HG03558 (cell line): ENCODE results near the gene CA12.
"Not testable (repeated sequence)": the region's sequence is repeated elsewhere in the genome, so short reads cannot be mapped to it uniquely, and the experiment has no call there.

Experiments
- ATAC-seq: cut with Tn5 transposase; IDR thresholded peaks from one replicate; pipeline ENCODE4 v1.9.1; 2021; ENCODE audit warnings: moderate number of reproducible peaks; ENCODE audit not compliant: unreplicated experiment; ENCODE audit errors: extremely low read depth

The CA12 gene

DNA sequence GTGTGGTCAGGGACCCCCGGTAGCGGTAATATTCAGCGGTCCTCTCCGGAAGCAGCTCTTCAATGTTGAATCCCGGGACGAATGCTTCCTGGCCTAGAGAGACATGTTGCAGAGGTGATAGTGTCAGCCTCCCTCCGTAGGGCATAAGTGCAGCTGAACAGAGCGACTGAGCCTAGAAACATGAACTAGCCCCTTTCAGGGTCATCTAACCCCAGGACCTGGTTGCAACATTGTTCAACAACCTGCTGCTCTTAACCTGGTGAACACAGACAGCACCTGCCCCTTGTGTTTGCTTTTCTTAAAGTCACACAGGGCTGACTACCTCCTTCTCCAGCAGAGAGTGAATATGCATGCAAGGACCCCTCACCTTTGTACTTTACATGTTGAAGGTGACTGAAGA is 41.3 kb downstream of the CA12 start:
- ATAC-seq, result no peak

DNA sequence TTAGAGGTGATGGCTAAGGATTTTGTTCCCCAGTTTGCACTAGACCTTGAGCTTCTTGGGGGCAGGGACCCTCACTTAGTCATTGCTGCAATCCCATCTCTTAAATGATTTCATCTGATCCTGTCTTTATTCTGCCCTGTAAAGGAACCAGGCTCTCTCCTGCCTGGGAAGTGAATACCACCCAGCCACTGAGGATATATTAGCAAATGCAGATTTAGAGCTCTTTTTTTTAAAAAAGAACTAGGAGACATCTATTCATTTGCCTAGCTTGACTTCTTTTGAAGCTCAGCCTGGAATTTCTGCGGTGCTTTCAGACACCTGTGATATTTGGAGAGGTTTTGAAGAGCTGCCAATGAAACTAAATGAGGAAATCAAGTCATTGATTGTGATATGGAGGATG is 41.8 kb downstream of the CA12 start:
- no peak for ATAC-seq

DNA sequence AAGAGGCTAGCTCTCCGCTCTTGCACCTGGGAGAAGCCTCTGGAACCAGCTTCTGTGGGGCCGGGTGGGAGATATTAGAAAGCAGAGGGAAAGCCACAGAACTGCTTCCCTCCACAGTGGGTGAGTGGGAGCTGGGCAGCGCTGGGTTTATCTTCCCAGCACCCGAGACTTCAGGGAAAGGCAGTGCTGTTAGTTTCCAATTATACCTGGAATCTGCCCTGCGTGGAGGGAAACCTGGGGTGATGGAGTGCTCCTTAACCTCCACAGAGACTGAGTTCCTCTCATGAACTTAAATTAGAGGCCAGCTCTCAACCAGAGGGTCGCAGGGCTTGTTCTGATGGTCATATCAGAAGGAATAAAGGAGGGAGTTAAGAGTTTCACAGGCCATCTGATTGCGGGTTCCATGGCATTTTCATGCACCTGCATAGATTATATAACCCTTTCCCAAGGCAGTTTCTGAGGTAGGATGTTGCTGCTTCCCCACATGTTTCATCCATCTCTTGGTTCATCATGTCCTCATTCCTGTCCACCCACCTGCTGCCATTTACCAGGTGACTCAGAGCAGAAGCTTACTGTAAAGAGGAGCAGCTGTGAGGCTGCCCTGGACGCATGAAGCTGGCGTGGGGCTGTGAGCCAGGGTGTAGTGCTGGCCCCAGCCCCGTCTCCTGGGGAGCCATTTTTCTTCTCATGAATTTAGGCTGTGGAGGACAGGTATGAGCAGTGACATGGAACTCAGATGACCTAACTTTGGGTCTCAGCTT is 42.5 kb downstream of the CA12 start:
- no peak for ATAC-seq

DNA sequence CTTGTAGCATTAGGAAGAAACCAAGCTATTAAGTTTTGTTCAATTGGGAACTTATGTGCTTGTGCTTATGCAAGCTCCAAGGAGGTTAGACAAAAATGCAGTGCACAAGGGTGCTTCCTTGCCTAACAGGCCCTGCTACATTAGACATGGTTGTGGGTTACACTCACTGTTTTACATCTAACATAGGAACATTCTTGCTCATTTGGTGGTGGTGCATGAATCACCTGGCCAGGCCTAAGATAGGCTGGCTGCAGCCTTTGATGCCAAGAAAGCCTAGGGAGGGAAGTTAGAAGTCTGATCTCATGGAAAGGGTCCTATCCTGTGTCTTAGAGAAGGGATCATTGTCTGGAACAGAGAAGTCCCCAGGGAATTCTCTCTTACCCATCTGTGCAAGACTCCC is 43.5 kb downstream of the CA12 start:
- no peak for ATAC-seq

DNA sequence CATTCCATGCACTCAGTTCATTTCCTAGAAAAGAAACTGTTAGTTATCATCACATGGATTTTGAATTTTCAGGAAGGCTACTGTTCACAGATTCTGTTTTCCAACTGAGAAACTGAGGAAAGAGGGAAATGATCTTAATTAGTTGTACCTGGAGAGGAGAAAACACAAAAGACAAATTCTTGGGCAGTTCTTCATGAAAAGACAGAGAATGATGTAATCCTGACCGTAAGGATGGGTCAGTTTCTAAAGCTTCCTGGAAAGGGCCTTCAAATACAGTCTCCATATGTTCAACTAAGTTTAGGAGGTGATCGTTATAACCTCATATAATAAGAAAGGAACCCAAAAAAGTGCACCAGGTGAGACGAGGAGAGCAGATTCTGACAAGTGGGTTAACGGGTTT is 44.6 kb downstream of the CA12 start:
- ATAC-seq, result no peak

DNA sequence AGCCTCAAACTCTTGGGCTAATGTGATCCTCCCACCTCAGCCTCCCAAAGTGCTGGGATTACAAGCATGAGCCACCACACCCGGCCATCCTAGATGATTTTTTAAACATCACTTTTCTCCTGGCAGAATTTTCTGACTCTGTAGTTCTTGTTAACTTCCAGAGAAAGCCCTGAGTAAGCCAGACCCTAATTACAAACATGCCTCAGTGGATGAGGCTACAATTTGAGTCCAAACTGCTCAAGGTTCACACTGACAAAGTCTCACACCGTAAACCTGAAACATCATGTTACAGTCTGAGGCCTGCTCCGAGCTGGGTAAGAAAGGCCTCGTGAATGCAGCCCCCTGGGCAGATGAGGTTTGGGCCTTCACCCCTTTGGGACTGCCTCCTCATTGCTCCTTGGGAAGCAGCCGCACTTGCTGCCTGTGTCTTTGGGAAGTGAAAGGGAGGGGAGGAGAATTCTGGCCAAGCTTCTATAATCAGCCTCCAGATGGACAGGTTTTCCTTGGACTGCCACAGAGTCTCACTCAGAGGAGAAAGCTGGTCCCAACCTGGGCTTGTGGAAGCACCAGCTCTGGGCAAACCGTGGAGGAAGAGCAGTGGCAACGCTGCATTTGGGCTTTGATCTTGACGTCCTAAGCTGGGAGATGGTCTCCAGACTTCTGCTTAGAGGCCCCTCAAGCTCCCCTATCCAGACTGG is 46.0 kb downstream of the CA12 start:
- ATAC-seq, result no peak

DNA sequence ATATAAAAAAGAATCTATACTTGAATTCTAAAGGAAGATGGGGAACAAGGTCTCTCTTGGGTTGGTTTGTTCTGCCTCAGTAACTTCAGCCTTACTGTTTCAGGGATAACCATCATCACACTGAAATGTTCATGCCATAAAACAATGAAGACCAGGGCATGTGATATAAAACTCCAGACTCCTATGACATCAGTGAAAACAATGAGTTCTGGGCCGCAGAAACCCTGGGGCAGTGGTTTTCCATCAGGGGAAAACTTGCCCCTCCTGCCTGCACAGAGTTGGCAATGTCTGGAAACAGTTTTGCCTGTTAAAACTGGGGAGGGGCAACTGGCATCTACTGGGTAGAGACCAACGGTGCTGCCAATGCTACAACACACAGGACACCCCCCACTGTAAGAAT is 46.8 kb downstream of the CA12 start:
- ATAC-seq, result no peak

DNA sequence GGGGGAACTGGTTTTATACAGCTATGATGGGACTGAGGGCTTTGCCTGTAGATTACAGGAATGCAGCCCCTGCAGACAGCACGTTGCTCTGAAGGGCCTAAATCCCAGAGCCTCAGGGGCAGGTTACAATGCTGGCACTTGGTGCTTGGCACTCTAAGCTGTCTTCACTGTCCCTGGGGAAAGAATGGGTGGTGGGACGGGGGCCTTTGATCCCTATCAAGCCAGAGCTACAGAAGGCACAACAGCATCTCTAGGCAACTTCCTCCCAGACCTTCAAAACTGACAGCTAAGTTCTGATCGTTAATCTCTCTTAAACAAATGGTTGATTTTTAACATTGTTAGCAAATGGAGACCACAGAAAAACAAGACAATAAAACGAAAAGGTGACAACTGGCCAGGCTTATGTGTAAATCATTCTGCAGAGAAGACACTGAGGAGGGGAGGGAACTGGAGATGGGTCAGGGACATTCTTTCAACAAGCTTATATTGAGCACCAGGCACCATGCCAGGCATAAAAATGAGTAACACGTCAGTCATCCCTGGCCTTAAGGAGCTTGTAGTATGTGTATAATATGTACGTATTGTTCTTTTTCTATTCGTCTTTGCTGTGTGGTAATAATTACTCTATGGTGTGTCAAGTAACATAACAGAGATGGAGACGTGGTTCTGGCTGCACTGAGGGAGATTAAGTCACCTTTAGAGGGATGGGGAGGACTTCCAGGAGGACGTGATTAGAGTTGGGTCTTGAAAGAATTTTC is 49.1 kb downstream of the CA12 start:
- no peak for ATAC-seq

DNA sequence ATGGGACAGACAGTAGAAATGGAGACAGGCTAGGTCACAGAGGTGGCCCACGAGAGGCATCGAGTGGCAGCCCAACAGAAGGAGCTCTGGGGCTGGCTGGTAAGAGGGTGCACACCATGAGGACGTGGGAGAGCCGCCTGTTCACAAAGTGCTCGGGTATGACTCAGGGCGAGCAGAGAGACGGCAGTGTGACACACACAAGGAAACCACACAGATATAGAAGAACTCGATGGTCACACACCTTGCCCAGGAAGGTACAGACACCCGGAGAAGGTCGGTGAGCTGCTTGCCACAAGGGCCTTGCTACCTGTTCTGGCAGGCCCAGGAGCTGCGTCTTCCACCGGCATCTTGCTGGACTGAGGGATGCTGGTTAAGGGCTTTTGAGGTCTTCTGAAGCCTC is 50.2 kb downstream of the CA12 start:
- no peak for ATAC-seq

DNA sequence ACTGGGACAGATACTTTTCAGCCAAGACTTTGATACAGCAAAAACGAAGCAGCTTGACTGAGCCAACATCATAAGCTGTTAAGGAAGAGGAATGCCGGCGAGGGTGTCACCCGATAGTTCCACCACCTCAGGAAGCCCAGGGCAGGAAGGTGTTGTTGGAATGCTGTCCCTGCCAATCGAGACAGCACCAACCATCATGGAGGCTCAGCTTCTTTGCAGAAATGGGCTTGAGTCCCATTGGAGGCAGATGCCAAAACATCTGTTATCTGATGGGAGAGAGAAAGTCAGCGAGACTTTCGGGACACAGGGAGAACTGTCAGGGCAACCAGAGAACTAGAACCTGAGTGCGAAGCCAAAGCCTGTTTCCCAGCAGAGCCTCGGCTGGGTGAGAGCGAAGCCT is 50.7 kb downstream of the CA12 start:
- ATAC-seq, result no peak

DNA sequence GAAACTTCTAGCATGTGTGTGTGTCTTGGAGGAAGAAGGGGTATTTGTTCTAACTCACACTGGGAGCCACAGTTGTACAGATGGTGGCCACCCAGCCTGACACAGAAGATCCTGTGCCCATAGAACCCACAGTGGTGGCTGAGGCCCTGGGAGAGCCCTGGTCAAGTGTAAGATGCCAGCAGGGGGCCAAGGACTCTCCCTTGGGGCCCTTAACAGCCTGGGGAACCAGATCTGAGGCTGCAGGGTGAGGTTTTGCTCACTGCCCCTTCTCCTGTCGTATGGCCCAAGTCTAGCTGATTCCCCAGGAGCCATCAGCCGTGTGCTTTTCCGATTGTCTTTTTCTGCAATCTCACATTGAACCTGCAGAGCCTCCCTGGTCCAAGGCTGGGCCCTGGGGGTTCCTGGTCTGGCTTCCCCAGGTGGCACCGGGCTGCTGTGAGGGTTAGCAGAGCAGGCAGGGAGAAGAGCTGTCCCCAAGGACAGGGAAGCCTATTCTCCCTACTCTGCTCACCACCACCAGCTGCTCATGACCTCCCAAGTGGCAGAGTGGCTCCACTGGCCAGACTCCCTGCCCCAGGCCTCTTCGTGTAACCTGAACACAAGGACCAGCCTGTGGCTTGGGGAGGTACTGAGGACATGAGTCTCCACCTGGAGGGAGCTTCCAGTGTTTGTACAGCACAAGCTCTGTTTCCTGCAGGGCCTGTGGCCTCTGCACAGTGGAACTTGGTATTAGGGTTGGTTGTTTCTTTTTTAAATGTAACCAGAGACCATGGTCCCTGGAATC is 51.9 kb downstream of the CA12 start:
- ATAC-seq, result no peak

DNA sequence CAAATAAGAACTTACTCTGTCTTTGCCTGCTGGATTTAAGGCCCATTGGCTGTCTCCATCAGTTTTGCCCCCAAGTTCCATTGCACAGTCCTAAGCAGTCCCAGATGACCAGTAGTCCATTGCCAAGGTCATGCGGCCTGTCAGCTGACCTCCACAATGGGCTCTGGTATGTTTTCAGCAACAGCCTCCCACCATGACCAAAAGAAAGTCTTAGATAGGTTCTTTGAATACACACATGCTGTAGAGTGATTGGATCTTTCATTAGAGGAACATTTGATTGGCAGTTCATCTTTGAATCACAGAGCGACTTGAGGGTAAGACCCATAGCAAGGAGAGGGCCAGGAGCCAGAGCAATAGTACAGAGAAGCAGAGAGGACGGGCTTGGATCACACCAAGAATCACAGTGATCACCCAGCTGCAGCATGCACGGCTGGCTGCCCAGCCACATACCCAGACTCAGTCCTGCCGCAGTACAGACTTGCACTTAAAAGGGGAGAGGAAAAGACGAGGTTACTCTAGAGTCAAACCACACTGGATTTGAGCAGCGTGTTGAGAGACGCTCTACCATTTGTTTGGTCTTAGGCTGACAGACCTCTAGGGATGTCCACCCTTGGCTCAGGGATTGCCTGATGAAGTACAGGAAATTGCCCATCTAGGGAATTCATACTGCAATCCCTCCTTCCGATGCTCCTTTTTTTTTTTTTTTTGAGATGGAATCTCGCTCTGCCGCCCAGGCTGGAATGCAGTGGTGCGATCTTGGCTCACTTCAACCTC is 53.8 kb downstream of the CA12 start:
- ATAC-seq, result no peak

DNA sequence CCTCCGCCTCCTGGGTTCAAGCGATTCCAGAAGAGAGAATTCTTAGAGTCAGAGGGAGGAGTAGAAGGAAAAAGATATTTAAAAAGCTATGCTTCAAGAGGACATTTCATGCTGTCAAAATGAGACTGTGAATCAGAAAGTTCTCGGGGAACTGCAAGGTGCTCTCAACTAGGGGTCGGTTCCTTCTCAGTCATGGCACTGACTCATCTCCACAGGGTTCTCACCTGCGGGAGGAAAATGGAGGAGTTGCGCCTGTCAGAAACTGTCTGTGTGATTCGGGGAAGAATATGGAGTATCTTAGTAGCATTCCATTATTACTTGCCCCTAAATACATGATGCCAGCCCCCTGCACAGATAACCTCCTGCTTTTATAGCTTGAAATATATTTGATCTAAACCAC is 56.9 kb downstream of the CA12 start:
- no peak for ATAC-seq

DNA sequence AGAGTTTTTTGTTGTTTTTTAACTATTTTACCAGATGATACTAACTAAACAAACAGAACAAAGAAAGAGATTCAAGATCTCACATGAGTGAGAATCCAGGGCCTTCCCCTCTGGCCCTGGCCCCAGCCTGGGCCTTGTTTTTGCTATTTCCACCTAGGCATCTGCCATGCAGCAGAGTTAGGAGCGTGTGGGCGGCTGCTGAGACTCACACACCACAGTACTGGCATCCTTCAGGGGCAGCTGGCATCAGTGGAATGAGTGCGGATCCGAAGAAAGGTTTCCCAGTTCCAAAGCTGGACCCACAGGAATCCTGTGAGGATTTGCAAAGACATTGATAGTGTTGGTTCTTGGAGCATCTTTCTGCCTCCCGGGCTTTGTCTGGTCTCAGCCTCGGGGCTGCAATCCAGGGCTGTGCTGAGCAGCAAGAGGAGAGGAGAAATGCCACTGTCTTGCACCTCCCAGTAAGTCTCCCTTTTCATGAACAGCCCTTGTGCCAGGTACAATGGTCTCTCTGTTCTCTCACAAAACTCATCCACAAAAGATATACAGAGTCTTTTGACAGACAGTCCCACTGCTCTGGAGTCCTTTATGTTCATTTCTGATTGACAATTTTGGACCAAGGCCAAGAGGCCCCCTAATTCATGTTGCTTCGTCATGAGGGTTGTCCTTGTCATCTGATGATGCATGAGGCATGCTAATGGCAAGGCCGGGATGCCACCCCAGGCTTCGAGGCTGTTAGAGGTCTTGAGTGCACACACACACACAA is 57.7 kb downstream of the CA12 start:
- no peak for ATAC-seq

DNA sequence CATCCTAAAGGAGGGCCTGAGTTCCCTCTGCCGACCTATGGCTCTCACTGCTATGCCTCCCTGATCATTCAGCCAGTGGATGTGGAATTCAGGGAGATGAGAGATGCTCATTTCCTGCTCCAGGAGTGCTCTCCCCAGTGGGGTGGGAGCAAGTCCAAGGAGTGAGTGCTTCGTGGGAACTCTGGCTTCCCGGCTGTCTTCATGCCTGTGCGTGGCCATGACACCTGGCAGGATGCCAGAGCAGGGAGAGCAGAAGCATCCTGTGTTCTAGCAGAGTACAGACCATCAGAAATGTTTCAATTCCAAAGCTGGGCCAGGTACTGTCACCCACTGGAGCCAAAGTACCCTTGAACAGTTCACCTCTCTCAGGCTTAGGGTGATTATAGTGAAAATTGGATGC is 59.1 kb downstream of the CA12 start:
- ATAC-seq, result no peak

DNA sequence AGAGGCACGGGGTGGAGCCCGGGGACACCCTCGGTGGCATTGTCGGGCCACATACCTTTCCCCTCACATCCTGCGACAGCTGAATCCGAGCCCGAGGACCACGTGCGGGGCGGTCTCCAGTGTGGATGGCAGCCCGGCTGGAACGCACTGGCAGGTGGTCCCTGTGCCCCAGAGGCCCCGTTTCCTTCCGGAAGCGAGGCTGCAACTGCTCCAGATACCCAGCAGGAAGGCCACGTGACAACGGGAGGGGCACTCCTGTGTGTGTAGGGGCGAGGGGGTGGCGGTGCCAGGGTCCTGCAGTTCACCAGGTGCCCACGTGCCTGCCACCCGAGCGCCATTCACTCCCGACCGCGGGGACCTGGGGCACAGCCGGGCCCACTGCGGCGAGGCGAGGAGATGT is 60.2 kb downstream of the CA12 start:
- no peak for ATAC-seq

DNA sequence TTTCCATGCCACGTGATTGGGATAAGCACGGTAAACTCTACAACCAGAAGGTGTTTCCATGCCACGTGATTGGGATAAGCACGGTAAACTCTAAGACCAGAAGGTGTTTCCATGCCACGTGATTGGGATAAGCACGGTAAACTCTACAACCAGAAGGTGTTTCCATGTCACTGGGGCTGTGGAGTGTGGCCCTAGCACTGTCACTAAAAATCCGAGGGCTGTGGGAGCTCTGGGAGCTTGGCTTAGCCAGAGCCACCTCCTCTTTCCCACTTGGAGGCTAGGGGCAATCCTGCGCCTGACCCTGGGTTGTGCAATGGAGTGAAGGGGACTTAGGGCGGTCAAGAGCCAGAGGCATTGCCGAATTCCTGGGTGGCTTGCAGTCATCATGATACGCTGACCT is 60.7 kb downstream of the CA12 start:
- not testable (repeated sequence) for ATAC-seq

DNA sequence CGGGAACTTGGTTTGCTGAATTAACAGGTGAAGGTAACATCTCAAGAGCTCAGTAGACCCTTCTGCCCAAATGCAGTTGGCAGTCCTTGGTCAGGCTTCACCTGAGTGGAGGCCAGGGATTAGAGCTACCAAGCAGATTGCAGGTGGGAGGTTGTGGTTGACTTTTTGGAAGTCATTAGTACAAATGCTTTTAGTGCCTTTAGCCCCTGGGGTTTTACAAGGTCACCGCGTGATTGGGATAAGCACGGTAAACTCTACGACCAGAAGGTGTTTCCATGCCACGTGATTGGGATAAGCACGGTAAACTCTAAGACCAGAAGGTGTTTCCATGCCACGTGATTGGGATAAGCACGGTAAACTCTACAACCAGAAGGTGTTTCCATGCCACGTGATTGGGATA is 61.2 kb downstream of the CA12 start:
- ATAC-seq, result not testable (repeated sequence)

DNA sequence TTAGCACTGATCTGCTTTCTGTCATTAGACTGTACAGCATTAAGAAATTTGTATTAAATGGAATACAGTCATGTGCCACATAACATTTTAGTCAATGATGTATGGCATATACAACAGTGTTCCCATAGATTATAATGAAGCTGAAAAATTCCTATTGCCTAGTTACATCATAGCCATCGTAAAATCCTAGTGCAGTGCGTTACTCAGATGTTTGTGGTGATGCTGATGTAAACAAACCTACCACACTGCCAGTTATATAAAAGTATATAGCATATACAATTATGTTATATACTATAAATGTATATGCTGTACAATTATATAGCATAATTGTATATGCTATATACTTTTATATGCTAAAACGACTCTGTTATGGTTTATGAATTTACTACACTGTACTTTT is 62.6 kb downstream of the CA12 start:
- ATAC-seq, result no peak
